ENCODE results near the gene FAM186B.

Gene FAM186B

DNA sequence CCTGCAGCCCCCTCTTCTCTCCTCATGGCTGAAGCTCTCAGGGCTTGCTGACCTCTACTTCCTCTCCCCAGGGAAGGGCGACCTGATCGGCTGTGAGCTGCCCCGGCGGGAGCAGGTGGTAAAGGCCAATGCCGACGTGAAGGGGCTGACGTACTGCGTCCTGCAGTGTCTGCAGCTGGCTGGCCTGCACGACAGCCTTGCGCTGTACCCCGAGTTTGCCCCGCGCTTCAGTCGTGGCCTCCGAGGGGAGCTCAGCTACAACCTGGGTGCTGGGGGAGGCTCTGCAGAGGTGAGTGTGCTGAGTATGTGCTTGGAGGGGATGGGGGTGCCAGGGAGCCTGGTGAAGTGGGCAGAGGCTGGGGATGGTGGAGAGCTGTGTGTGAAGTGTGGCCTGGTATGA, 51.2 kb downstream of the FAM186B start:
- Histone ChIP-seq H3K27me3 (ENCODE audit: control insufficient read depth in 1 of 2, insufficient read depth in 1 of 2, low read length in 2 of 2) (peaks cover 35 to 40% of the 10 kb centered on the region in 2 experiments), H2AK5ac (ENCODE audit: low read length, severe bottlenecking) (no peak overlapping the region), H3K4me3 (ENCODE audit: insufficient read depth in 1 of 2, low read depth in 1 of 2, low read length in 2 of 2) (no peak overlapping the region), H2AFZ (ENCODE audit: low read depth, low read length) (no peak overlapping the region), H3K18ac (ENCODE audit: low read depth in 1 of 2, low read length in 2 of 2) (no peak overlapping the region), H3K9me3 (ENCODE audit: control insufficient read depth, low read length) (no peaks in the 10 kb centered on the region), H3K9ac (ENCODE audit: low read length) (no peak overlapping the region), H3K4ac (ENCODE audit: low read depth in 1 of 2, low read length in 2 of 2) (no peak overlapping the region), H3K36me3 (ENCODE audit: control insufficient read depth in 1 of 2, insufficient read depth in 2 of 2, low read depth in 1 of 2, low read length in 2 of 2) (peaks cover 28 to 38% of the 10 kb centered on the region in 2 experiments), H3K4me1 (ENCODE audit: control insufficient read depth, insufficient read depth, low read depth, low read length) (peaks cover 3% of the 10 kb centered on the region), H3K79me1 (replicated peaks; ENCODE audit: low read length, poor library complexity, severe bottlenecking) (peaks cover 4% of the 10 kb centered on the region), H4K8ac (ENCODE audit: low read length) (no peak overlapping the region), H2BK15ac (ENCODE audit: low read depth, poor library complexity, severe bottlenecking) (no peak overlapping the region), H2BK12ac (ENCODE audit: low read length in 2 of 2) (no peak overlapping the region), H2BK120ac (ENCODE audit: low read depth, low read length) (no peak overlapping the region), H3K27ac (ENCODE audit: low read length, poor library complexity, severe bottlenecking) (no peak overlapping the region), H4K91ac (ENCODE audit: low read length) (no peak overlapping the region), H3K14ac (ENCODE audit: low read length in 2 of 2) (no peak overlapping the region), H2BK5ac (ENCODE audit: low read depth, low read length, poor library complexity, severe bottlenecking) (no peak overlapping the region), H3K23ac (ENCODE audit: low read length in 2 of 2) (no peak overlapping the region), H3K4me2 (ENCODE audit: low read length, poor library complexity, severe bottlenecking) (no peak overlapping the region)
- no peak for DNase-seq
- 86% methylated on average over 15 of the region's 15 CpGs for WGBS

DNA sequence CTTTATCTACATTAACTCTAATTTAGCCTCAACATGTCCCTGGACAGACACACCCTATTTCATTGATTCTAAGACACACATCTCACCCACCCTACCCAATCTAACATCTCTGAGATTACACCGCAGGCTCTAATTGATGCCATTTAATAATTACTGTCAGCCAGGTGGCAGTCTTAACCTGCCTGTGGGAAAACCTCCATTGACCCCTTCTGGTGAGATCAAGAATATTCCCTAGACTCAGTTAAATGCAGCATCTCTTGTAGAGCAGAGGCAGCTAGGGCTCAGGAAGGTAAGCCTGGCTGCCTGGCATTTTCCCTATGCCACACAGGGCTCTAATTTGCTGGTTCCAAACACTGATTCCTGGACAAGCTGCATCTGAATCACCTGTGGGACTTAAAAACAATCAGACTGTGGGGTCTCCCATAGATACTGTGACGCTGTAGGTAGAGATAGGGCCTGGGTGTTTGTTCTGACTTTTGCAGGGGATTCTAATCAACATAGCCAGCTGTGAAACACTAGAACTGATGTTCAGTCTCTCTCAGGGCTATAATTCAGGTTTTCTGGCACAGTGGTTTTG, 51.8 kb downstream of the FAM186B start:
- no peak overlapping the region for H3K4me2 ChIP-seq (ENCODE audit: low read length, poor library complexity, severe bottlenecking)
- H2BK5ac ChIP-seq (ENCODE audit: low read depth, low read length, poor library complexity, severe bottlenecking) = no peak overlapping the region
- no peak overlapping the region for H2AFZ ChIP-seq (ENCODE audit: low read depth, low read length)
- H2BK12ac ChIP-seq (ENCODE audit: low read length in 2 of 2) = no peak overlapping the region
- H4K91ac ChIP-seq (ENCODE audit: low read length) = no peak overlapping the region
- H4K8ac ChIP-seq (ENCODE audit: low read length) = no peak overlapping the region
- H3K23ac ChIP-seq (ENCODE audit: low read length in 2 of 2) = no peak overlapping the region
- H3K4me1 ChIP-seq (ENCODE audit: control insufficient read depth, insufficient read depth, low read depth, low read length) = peaks cover 10% of the 10 kb centered on the region
- peaks cover 40 to 47% of the 10 kb centered on the region in 2 experiments for H3K27me3 ChIP-seq (ENCODE audit: control insufficient read depth in 1 of 2, insufficient read depth in 1 of 2, low read length in 2 of 2)
- no peak overlapping the region for H3K18ac ChIP-seq (ENCODE audit: low read depth in 1 of 2, low read length in 2 of 2)
- no peak overlapping the region for H3K9ac ChIP-seq (ENCODE audit: low read length)
- H3K4ac ChIP-seq (ENCODE audit: low read depth in 1 of 2, low read length in 2 of 2) = no peak overlapping the region
- H3K79me1 ChIP-seq (replicated peaks; ENCODE audit: low read length, poor library complexity, severe bottlenecking) = peaks cover 2% of the 10 kb centered on the region
- no peaks in the 10 kb centered on the region for H3K9me3 ChIP-seq (ENCODE audit: control insufficient read depth, low read length)
- H3K4me3 ChIP-seq (ENCODE audit: insufficient read depth in 1 of 2, low read depth in 1 of 2, low read length in 2 of 2) = no peak overlapping the region
- no peak overlapping the region for H3K27ac ChIP-seq (ENCODE audit: low read length, poor library complexity, severe bottlenecking)
- peak; percentile 17 for DNase-seq
- H2BK120ac ChIP-seq (ENCODE audit: low read depth, low read length) = no peak overlapping the region
- peaks cover 21 to 31% of the 10 kb centered on the region in 2 experiments for H3K36me3 ChIP-seq (ENCODE audit: control insufficient read depth in 1 of 2, insufficient read depth in 2 of 2, low read depth in 1 of 2, low read length in 2 of 2)
- H2AK5ac ChIP-seq (ENCODE audit: low read length, severe bottlenecking) = no peak overlapping the region
- WGBS = 66% methylated on average over 2 of the region's 2 CpGs
- no peak overlapping the region for H3K14ac ChIP-seq (ENCODE audit: low read length in 2 of 2)
- H2BK15ac ChIP-seq (ENCODE audit: low read depth, poor library complexity, severe bottlenecking) = no peak overlapping the region

- H4K8ac ChIP-seq (ENCODE audit: low read length) = no peak overlapping the region
Observed at GRCh38 chr12:49552899-49553298, 52.5 kb downstream of the FAM186B start.

DNA sequence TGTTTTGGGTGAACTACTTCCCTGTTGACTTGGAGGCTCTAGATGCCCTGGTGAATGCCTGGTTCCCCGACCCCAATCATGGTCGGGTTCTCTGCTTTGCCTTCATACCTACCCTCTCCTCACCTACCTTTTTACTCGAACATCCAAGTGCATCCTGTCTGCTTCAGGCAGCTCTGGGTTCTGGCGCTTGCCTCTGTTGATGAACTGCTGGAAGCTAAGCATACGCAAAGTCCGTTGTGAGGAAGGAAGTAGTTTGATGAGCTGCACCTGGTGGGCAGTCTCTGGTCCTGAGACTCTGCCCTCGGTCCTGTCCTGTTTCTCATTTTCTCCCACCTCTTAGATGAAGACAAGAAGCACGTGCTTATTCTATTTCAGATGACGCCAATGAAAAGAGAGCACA, 53.0 kb downstream of the FAM186B start:
- Histone ChIP-seq H2AFZ (ENCODE audit: low read depth, low read length) (no peak overlapping the region), H2BK120ac (ENCODE audit: low read depth, low read length) (no peak overlapping the region), H2BK15ac (ENCODE audit: low read depth, poor library complexity, severe bottlenecking) (no peak overlapping the region), H3K14ac (ENCODE audit: low read length in 2 of 2) (no peak overlapping the region), H2BK12ac (ENCODE audit: low read length in 2 of 2) (no peak overlapping the region), H3K4me2 (ENCODE audit: low read length, poor library complexity, severe bottlenecking) (no peak overlapping the region), H3K36me3 (ENCODE audit: control insufficient read depth in 1 of 2, insufficient read depth in 2 of 2, low read depth in 1 of 2, low read length in 2 of 2) (peaks cover 11 to 21% of the 10 kb centered on the region in 2 experiments), H2BK5ac (ENCODE audit: low read depth, low read length, poor library complexity, severe bottlenecking) (no peak overlapping the region), H4K91ac (ENCODE audit: low read length) (no peak overlapping the region), H3K23ac (ENCODE audit: low read length in 2 of 2) (no peak overlapping the region), H3K9me3 (ENCODE audit: control insufficient read depth, low read length) (no peaks in the 10 kb centered on the region), H3K27ac (ENCODE audit: low read length, poor library complexity, severe bottlenecking) (no peak overlapping the region), H3K4me3 (ENCODE audit: insufficient read depth in 1 of 2, low read depth in 1 of 2, low read length in 2 of 2) (no peak overlapping the region), H4K8ac (ENCODE audit: low read length) (no peak overlapping the region), H3K27me3 (ENCODE audit: control insufficient read depth in 1 of 2, insufficient read depth in 1 of 2, low read length in 2 of 2) (peaks cover 52 to 59% of the 10 kb centered on the region in 2 experiments), H3K4me1 (ENCODE audit: control insufficient read depth, insufficient read depth, low read depth, low read length) (peaks cover 13% of the 10 kb centered on the region), H3K4ac (ENCODE audit: low read depth in 1 of 2, low read length in 2 of 2) (no peak overlapping the region), H3K79me1 (replicated peaks; ENCODE audit: low read length, poor library complexity, severe bottlenecking) (no peaks in the 10 kb centered on the region), H2AK5ac (ENCODE audit: low read length, severe bottlenecking) (no peak overlapping the region), H3K9ac (ENCODE audit: low read length) (no peak overlapping the region), H3K18ac (ENCODE audit: low read depth in 1 of 2, low read length in 2 of 2) (no peak overlapping the region)
- no peak for DNase-seq
- WGBS = 74% methylated on average over 9 of the region's 9 CpGs

More at GRCh38 chr12:49552899-49553298, 52.5 kb downstream of the FAM186B start:
- no peak overlapping the region for H2BK120ac ChIP-seq (ENCODE audit: low read depth, low read length)
- WGBS = 80% methylated on average over 8 of the region's 8 CpGs
- no peak overlapping the region for H2AK5ac ChIP-seq (ENCODE audit: low read length, severe bottlenecking)
- H3K36me3 ChIP-seq (ENCODE audit: control insufficient read depth in 1 of 2, insufficient read depth in 2 of 2, low read depth in 1 of 2, low read length in 2 of 2) = peaks cover 15 to 25% of the 10 kb centered on the region in 2 experiments
- no peak overlapping the region for H3K4me3 ChIP-seq (ENCODE audit: insufficient read depth in 1 of 2, low read depth in 1 of 2, low read length in 2 of 2)
- H3K14ac ChIP-seq (ENCODE audit: low read length in 2 of 2) = no peak overlapping the region
- H2AFZ ChIP-seq (ENCODE audit: low read depth, low read length) = no peak overlapping the region
- no peak overlapping the region for H2BK15ac ChIP-seq (ENCODE audit: low read depth, poor library complexity, severe bottlenecking)
- no peak overlapping the region for H2BK12ac ChIP-seq (ENCODE audit: low read length in 2 of 2)
- H3K4me1 ChIP-seq (ENCODE audit: control insufficient read depth, insufficient read depth, low read depth, low read length) = peaks cover 13% of the 10 kb centered on the region
- no peak overlapping the region for H3K18ac ChIP-seq (ENCODE audit: low read depth in 1 of 2, low read length in 2 of 2)
- H3K4me2 ChIP-seq (ENCODE audit: low read length, poor library complexity, severe bottlenecking) = no peak overlapping the region
- no peaks in the 10 kb centered on the region for H3K9me3 ChIP-seq (ENCODE audit: control insufficient read depth, low read length)
- H3K23ac ChIP-seq (ENCODE audit: low read length in 2 of 2) = no peak overlapping the region
- H3K27me3 ChIP-seq (ENCODE audit: control insufficient read depth in 1 of 2, insufficient read depth in 1 of 2, low read length in 2 of 2) = peaks cover 47 to 54% of the 10 kb centered on the region in 2 experiments
- no peak overlapping the region for H2BK5ac ChIP-seq (ENCODE audit: low read depth, low read length, poor library complexity, severe bottlenecking)
- H4K91ac ChIP-seq (ENCODE audit: low read length) = no peak overlapping the region
- H3K79me1 ChIP-seq (replicated peaks; ENCODE audit: low read length, poor library complexity, severe bottlenecking) = peaks cover 2% of the 10 kb centered on the region
- no peak overlapping the region for H3K4ac ChIP-seq (ENCODE audit: low read depth in 1 of 2, low read length in 2 of 2)
- H3K9ac ChIP-seq (ENCODE audit: low read length) = no peak overlapping the region
- DNase-seq = no peak
- H3K27ac ChIP-seq (ENCODE audit: low read length, poor library complexity, severe bottlenecking) = no peak overlapping the region
